22Rv1 (cell line): ENCODE measurements around the gene DOCK8.

Experiments
- ZFX ChIP-seq: fragments of 450-650 bp; IDR thresholded peaks from 2 replicates; pipeline ENCODE4 v1.6.1; 2017; ENCODE audit warnings: antibody characterized with exemption, borderline replicate concordance
- TF ChIP-seq, protein P1 (sequence below): fragments of 450-650 bp; IDR thresholded peaks from 2 replicates; pipeline ENCODE4 v1.5.1; 2017; ENCODE audit warnings: mild to moderate bottlenecking

DNA sequence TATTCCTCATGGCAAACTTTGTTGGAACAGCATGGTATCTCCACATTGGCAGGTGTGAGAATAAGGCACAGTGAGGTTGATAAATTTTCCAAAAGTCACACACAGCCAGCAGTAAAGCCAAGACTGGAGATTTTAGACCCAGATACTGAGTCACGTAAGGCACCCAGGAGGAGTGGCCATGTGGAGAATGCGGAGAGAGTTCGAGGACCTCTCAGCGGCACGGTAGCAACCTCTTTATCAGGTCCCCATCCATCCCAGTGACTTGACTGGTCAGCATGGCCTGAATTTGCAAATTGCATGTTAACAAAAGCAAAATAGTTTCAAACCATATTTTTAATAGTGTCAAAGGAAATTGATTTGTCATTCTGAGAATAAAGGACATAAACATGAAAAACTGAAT, 183.4 kb downstream of the DOCK8 start:
- TF ChIP-seq, protein P1, sequence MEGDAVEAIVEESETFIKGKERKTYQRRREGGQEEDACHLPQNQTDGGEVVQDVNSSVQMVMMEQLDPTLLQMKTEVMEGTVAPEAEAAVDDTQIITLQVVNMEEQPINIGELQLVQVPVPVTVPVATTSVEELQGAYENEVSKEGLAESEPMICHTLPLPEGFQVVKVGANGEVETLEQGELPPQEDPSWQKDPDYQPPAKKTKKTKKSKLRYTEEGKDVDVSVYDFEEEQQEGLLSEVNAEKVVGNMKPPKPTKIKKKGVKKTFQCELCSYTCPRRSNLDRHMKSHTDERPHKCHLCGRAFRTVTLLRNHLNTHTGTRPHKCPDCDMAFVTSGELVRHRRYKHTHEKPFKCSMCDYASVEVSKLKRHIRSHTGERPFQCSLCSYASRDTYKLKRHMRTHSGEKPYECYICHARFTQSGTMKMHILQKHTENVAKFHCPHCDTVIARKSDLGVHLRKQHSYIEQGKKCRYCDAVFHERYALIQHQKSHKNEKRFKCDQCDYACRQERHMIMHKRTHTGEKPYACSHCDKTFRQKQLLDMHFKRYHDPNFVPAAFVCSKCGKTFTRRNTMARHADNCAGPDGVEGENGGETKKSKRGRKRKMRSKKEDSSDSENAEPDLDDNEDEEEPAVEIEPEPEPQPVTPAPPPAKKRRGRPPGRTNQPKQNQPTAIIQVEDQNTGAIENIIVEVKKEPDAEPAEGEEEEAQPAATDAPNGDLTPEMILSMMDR: no peak
- TF ChIP-seq ZFX: no peak
